SK-N-SH (cell line): Measurements from ENCODE around the gene UNKL. TPM values are rescaled to one million over a fixed set of nuclear protein-coding genes. Genes with fewer than 3 reads are reported as not detected.

ENCODE experiments used
- CTCF ChIA-PET: fragments of 300-600, 350-600 bp; formaldehyde crosslinking; extraction: SDS; loops from one replicate; lab custom pipeline; 2021; lab: Yijun Ruan, JAX
- POLR2A ChIA-PET: fragments of 350-600 bp; sonication (Branson Sonifier 250); formaldehyde crosslinking; extraction: SDS; loops from one replicate; lab custom pipeline; 2020; ENCODE audit warnings: antibody characterized with exemption, inconsistent platforms; lab: Yijun Ruan, JAX
- DNase-seq: peaks from one replicate; pipeline ENCODE4 v3.0.0; 2012
- H2AFZ ChIP-seq: fragments of 200-600 bp; sonication (generic); 2 replicates; pipeline ENCODE4 v1.8.1; 2016; ENCODE audit warnings: antibody characterized with exemption, mild to moderate bottlenecking, low read depth
- H3F3A ChIP-seq: fragments of 200-600 bp; sonication (generic); replicated peaks from 2 replicates; pipeline ENCODE3; 2016; ENCODE audit warnings: antibody characterized with exemption, mild to moderate bottlenecking; ENCODE audit not compliant: insufficient read depth
- H3K27ac ChIP-seq, 2 experiments: fragments of 200-500 bp in 1 of 2; fragments of 200-600 bp in 1 of 2; sonication (Bioruptor generic) in 1 of 2; sonication (generic), shearing (Covaris generic) in 1 of 2; 2 replicates each; pipeline versions ENCODE4 v1.5.1 to v1.6.1; 2014 to 2016; ENCODE audit warnings: low read depth in 2 of 2, inconsistent platforms in 1 of 2, low read length in 1 of 2, mild to moderate bottlenecking in 1 of 2, mixed read lengths in 1 of 2
- H3K27me3 ChIP-seq: fragments of 200-600 bp; sonication (generic), shearing (Covaris generic); 2 replicates; pipeline ENCODE4 v1.6.1; 2016; ENCODE audit warnings: mixed run types; ENCODE audit not compliant: insufficient read depth
- H3K36me3 ChIP-seq, 2 experiments: fragments of 200-500 bp in 1 of 2; fragments of 200-600 bp in 1 of 2; sonication (Bioruptor generic) in 1 of 2; sonication (generic) in 1 of 2; replicated peaks in 1 of 2; 2 replicates each; pipeline versions ENCODE3 to v1.5.1; 2014 to 2016; ENCODE audit warnings: low read length in 1 of 2, mild to moderate bottlenecking in 1 of 2; ENCODE audit not compliant: insufficient read depth in 2 of 2, control insufficient read depth in 1 of 2
- H3K4me1 ChIP-seq, 2 experiments: fragments of 200-500 bp in 1 of 2; fragments of 200-600 bp in 1 of 2; sonication (Bioruptor generic) in 1 of 2; sonication (generic), shearing (Covaris generic) in 1 of 2; 2 replicates each; pipeline versions ENCODE4 v1.5.1 to v1.6.1; 2014 to 2016; ENCODE audit warnings: low read depth in 1 of 2, low read length in 1 of 2, mixed run types in 1 of 2; ENCODE audit not compliant: insufficient read depth in 2 of 2, control insufficient read depth in 1 of 2
- H3K4me2 ChIP-seq: fragments of 200-600 bp; sonication (generic), shearing (Covaris generic); 2 replicates; pipeline ENCODE4 v1.6.1; 2017; ENCODE audit warnings: mixed run types
- H3K4me3 ChIP-seq, 2 experiments: fragments of 200-500 bp in 1 of 2; fragments of 200-600 bp in 1 of 2; sonication (Bioruptor generic) in 1 of 2; sonication (generic), shearing (Covaris generic) in 1 of 2; 2 replicates each; pipeline versions ENCODE4 v1.5.1 to v1.8.1; 2014 to 2016; ENCODE audit warnings: low read depth in 2 of 2, inconsistent platforms in 1 of 2, low read length in 1 of 2, mild to moderate bottlenecking in 1 of 2, mixed read lengths in 1 of 2, moderate library complexity in 1 of 2
- H3K79me2 ChIP-seq: fragments of 200-600 bp; sonication (generic); 2 replicates; pipeline ENCODE4 v1.8.1; 2017; ENCODE audit warnings: mild to moderate bottlenecking; ENCODE audit not compliant: insufficient read depth
- H3K9ac ChIP-seq: fragments of 200-600 bp; sonication (generic); 2 replicates; pipeline ENCODE4 v1.6.1; 2017; ENCODE audit warnings: mixed run types
- H3K9me2 ChIP-seq: fragments of 200-600 bp; sonication (generic); 2 replicates; pipeline ENCODE4 v1.6.1; 2017; ENCODE audit warnings: mixed run types
- H3K9me3 ChIP-seq: fragments of 200-600 bp; sonication (generic); 2 replicates; pipeline ENCODE4 v1.6.1; 2017; ENCODE audit warnings: mixed run types, mild to moderate bottlenecking, moderate library complexity
- H4K20me1 ChIP-seq: fragments of 200-600 bp; sonication (generic); 2 replicates; pipeline ENCODE4 v1.6.1; 2017; ENCODE audit warnings: mild to moderate bottlenecking, mixed run types; ENCODE audit not compliant: insufficient read depth
- ELF1 ChIP-seq: IDR thresholded peaks from 2 replicates; pipeline ENCODE4 v1.4.0; 2012
- EP300 ChIP-seq, 2 experiments: IDR thresholded peaks; 2 replicates each; pipeline versions ENCODE4 v1.4.0 to v1.6.1; 2012; ENCODE audit warnings: borderline replicate concordance in 1 of 2, low read depth in 1 of 2, low read length in 1 of 2
- EZH2phosphoT487 ChIP-seq: fragments of 200-600 bp; sonication (generic); IDR thresholded peaks from 2 replicates; pipeline ENCODE4 v1.6.1; 2017; ENCODE audit warnings: low read depth, mixed run types, mild to moderate bottlenecking, antibody characterized with exemption, moderate library complexity, borderline replicate concordance
- FOSL2 ChIP-seq: IDR thresholded peaks from 2 replicates; pipeline ENCODE4 v1.4.0; 2012; ENCODE audit warnings: low read depth, mild to moderate bottlenecking, moderate library complexity, borderline replicate concordance
- FOXM1 ChIP-seq: IDR thresholded peaks from 2 replicates; pipeline ENCODE4 v1.4.0; 2012; ENCODE audit warnings: low read depth, mild to moderate bottlenecking
- GABPA ChIP-seq: IDR thresholded peaks from 2 replicates; pipeline ENCODE4 v1.4.0; 2012; ENCODE audit warnings: low read depth, mild to moderate bottlenecking
- JUND ChIP-seq: IDR thresholded peaks from 2 replicates; pipeline ENCODE4 v1.4.0; 2012
- MXI1 ChIP-seq: IDR thresholded peaks from 2 replicates; pipeline ENCODE4 v1.6.1; 2012; ENCODE audit warnings: mild to moderate bottlenecking, low read depth, low read length, improper control_type of control experiment
- NFIC ChIP-seq: IDR thresholded peaks from 2 replicates; pipeline ENCODE4 v1.4.0; 2012; ENCODE audit warnings: borderline replicate concordance
- NRF1 ChIP-seq: IDR thresholded peaks from 2 replicates; pipeline ENCODE4 v1.6.1; 2012; ENCODE audit warnings: low read depth, mild to moderate bottlenecking, low read length
- RAD21 ChIP-seq: IDR thresholded peaks from 2 replicates; pipeline ENCODE4 v1.6.1; 2012; ENCODE audit warnings: mild to moderate bottlenecking, low read length
- RFX5 ChIP-seq: IDR thresholded peaks from 2 replicates; pipeline ENCODE4 v1.6.1; 2012; ENCODE audit warnings: mild to moderate bottlenecking, improper control_type of control experiment, low read length
- TAF1 ChIP-seq: IDR thresholded peaks from 2 replicates; pipeline ENCODE4 v1.6.1; 2012; ENCODE audit warnings: low read depth, mild to moderate bottlenecking, low read length, moderate library complexity, borderline replicate concordance
- TEAD4 ChIP-seq: IDR thresholded peaks from 2 replicates; pipeline ENCODE4 v1.4.0; 2012; ENCODE audit warnings: mild to moderate bottlenecking, borderline replicate concordance; ENCODE audit not compliant: insufficient read depth
- whole genome bisulfite sequencing: methylation state at CpG from one replicate; pipeline ENCODE4 v1.1.6; 2017; ENCODE audit warnings: low lambda C conversion rate; 5-methylcytosine and 5-hydroxymethylcytosine counted together
- polyA plus RNA-seq, 3 experiments: library from polyadenylated mRNA; depleted of rRNA; stranded (reverse); fragments of >200 nt; gene quantifications; 2 replicates each; pipeline ENCODE4 v1.2.3, GENCODE V29; 2012
- TF ChIP-seq, protein P1 (sequence below): IDR thresholded peaks from 2 replicates; pipeline ENCODE4 v1.4.0; 2012; ENCODE audit warnings: low read depth, borderline replicate concordance
- TF ChIP-seq, protein P2 (sequence below): IDR thresholded peaks from 2 replicates; pipeline ENCODE4 v1.6.1; 2012; ENCODE audit warnings: mild to moderate bottlenecking, low read depth, low read length, moderate library complexity
- TF ChIP-seq, protein P3 (sequence below): fragments of 200-600 bp; sonication (generic); IDR thresholded peaks from 2 replicates; pipeline ENCODE4 v1.6.1; 2017; ENCODE audit warnings: antibody characterized with exemption, mild to moderate bottlenecking, moderate library complexity
- TF ChIP-seq, protein P4 (sequence below): IDR thresholded peaks from 2 replicates; pipeline ENCODE4; 2012

The UNKL gene
- polyA plus RNA-seq, 1 of the 3 experiments (the other 2 are of a cell fraction): 16.4 TPM

DNA sequence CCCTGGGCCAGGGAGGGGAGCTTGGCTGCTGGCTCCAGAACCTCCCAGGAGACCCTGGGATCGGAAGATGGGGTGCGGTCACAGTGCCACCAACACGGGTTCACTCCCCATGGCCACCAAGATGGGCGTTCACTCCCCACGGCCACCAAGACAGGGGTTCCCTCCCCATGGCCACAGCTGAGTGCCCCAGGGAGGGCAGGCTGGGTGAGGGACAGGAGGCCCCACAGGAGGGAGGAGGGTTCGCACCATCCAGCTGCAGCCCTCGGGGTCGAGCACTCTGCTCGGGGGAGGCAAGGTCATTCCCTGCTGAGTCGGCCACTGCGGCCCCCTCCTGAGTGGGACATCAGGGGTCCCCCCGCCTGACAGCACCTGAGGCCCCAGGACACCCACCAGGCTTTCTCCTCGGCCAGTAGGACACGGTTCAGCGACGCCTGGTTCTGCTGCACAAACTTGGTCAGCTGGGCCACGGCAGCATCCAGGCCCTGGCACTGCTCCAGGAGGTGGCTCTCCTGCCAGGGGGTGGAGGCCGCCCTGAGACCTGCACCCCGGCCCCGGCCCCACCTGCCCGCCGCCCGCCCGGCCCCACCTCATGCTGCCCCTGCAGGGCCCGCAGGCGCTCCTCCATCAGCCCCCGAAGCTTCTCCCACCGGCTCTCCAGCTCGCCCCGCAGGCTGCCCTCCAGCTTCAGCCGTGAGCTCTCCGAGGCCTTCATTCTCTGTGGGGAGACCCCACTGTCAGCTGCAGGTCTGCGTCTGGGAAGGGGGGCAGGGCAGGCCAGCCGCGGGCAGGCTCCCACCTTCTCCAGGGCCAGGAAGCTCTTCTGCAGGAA, 23.9 kb upstream of the UNKL start:
- no peak overlapping the region for H3K4me3 ChIP-seq
- no peaks in the 10 kb centered on the region for H4K20me1 ChIP-seq
- no peaks in the 10 kb centered on the region for H3K9me3 ChIP-seq
- H3K4me1 ChIP-seq: no peaks in the 10 kb centered on the region; a peak in 1 of 4 replicates
- H3K36me3 ChIP-seq: no peaks in the 10 kb centered on the region
- H3K27me3 ChIP-seq: no peaks in the 10 kb centered on the region
- no peak overlapping the region for H3K27ac ChIP-seq
- DNase-seq: no peak
- no peaks in the 10 kb centered on the region for H3K79me2 ChIP-seq
- POLR2A ChIA-PET: interaction anchor here (1.2 kb wide), 1 partner anchor 8 kb away, joined by 3 read pairs; the partner anchor contains the start of gene PERCC1
- H3F3A ChIP-seq: no peaks in the 10 kb centered on the region
- H3K4me2 ChIP-seq: no peak overlapping the region
- no peak overlapping the region for H3K9ac ChIP-seq
- no peak for TF ChIP-seq JUND
- no peak for TF ChIP-seq RFX5
- TF ChIP-seq GABPA: no peak
- TF ChIP-seq FOXM1: no peak
- TF ChIP-seq RAD21: no peak
- TF ChIP-seq, protein P1, sequence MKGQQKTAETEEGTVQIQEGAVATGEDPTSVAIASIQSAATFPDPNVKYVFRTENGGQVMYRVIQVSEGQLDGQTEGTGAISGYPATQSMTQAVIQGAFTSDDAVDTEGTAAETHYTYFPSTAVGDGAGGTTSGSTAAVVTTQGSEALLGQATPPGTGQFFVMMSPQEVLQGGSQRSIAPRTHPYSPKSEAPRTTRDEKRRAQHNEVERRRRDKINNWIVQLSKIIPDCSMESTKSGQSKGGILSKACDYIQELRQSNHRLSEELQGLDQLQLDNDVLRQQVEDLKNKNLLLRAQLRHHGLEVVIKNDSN: no peak
- TF ChIP-seq, protein P2, sequence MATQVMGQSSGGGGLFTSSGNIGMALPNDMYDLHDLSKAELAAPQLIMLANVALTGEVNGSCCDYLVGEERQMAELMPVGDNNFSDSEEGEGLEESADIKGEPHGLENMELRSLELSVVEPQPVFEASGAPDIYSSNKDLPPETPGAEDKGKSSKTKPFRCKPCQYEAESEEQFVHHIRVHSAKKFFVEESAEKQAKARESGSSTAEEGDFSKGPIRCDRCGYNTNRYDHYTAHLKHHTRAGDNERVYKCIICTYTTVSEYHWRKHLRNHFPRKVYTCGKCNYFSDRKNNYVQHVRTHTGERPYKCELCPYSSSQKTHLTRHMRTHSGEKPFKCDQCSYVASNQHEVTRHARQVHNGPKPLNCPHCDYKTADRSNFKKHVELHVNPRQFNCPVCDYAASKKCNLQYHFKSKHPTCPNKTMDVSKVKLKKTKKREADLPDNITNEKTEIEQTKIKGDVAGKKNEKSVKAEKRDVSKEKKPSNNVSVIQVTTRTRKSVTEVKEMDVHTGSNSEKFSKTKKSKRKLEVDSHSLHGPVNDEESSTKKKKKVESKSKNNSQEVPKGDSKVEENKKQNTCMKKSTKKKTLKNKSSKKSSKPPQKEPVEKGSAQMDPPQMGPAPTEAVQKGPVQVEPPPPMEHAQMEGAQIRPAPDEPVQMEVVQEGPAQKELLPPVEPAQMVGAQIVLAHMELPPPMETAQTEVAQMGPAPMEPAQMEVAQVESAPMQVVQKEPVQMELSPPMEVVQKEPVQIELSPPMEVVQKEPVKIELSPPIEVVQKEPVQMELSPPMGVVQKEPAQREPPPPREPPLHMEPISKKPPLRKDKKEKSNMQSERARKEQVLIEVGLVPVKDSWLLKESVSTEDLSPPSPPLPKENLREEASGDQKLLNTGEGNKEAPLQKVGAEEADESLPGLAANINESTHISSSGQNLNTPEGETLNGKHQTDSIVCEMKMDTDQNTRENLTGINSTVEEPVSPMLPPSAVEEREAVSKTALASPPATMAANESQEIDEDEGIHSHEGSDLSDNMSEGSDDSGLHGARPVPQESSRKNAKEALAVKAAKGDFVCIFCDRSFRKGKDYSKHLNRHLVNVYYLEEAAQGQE: no peak
- no peak for TF ChIP-seq ELF1
- CTCF ChIA-PET: interaction anchor here (0.7 kb wide), 1 partner anchor 26 kb away, joined by 4 read pairs; no protein-coding TSS in a partner anchor
- 86% methylated on average over 19 of the region's 35 CpGs for WGBS
- H2AFZ ChIP-seq: no peak overlapping the region
- no peaks in the 10 kb centered on the region for H3K9me2 ChIP-seq

DNA sequence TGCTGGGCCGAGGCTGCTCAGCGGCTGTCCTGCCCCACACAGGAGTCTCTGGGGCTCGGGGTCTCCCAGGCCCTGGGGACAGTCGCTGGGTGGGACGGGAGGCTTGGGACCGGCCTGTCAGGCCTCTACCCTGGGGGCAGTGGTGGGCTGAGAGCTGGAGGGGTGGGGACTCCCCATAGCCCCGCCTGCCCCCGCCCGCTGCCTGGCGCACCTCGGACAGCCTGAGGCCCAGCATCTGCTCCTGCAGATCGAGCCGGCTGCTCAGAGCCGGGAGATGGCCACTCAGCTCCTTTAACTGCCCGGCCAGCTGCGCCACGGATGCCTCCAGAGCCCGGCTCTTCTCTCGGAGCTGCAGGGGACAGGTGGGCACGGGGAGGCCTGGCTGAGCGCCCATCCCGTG, 23.1 kb upstream of the UNKL start:
- Histone ChIP-seq H3F3A (no peaks in the 10 kb centered on the region), H3K4me2 (no peak overlapping the region), H3K36me3 (no peaks in the 10 kb centered on the region), H3K4me1 (no peaks in the 10 kb centered on the region; a peak in 1 of 4 replicates), H3K27ac (no peak overlapping the region), H3K9ac (no peak overlapping the region), H3K27me3 (no peaks in the 10 kb centered on the region), H3K9me2 (no peaks in the 10 kb centered on the region), H4K20me1 (no peaks in the 10 kb centered on the region), H3K9me3 (no peaks in the 10 kb centered on the region), H2AFZ (no peak overlapping the region), H3K79me2 (no peaks in the 10 kb centered on the region), H3K4me3 (no peak overlapping the region)
- CTCF ChIA-PET: interaction anchor here (0.7 kb wide), 1 partner anchor 26 kb away, joined by 4 read pairs; no protein-coding TSS in a partner anchor
- DNase-seq: peak; percentile 68
- TF ChIP-seq RFX5: no peak
- no peak for TF ChIP-seq NRF1
- no peak for TF ChIP-seq FOSL2
- no peak for TF ChIP-seq TAF1
- TF ChIP-seq, protein P3, sequence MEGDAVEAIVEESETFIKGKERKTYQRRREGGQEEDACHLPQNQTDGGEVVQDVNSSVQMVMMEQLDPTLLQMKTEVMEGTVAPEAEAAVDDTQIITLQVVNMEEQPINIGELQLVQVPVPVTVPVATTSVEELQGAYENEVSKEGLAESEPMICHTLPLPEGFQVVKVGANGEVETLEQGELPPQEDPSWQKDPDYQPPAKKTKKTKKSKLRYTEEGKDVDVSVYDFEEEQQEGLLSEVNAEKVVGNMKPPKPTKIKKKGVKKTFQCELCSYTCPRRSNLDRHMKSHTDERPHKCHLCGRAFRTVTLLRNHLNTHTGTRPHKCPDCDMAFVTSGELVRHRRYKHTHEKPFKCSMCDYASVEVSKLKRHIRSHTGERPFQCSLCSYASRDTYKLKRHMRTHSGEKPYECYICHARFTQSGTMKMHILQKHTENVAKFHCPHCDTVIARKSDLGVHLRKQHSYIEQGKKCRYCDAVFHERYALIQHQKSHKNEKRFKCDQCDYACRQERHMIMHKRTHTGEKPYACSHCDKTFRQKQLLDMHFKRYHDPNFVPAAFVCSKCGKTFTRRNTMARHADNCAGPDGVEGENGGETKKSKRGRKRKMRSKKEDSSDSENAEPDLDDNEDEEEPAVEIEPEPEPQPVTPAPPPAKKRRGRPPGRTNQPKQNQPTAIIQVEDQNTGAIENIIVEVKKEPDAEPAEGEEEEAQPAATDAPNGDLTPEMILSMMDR: no peak
- TF ChIP-seq TEAD4: no peak
- no peak for TF ChIP-seq GABPA
- TF ChIP-seq EP300 (IDR thresholded peaks at IDR 0.05; ENCODE audit: borderline replicate concordance in 1 of 2, low read depth in 1 of 2, low read length in 1 of 2): no peak
- no peak for TF ChIP-seq EZH2phosphoT487
- no peak for TF ChIP-seq MXI1
- TF ChIP-seq, protein P4, sequence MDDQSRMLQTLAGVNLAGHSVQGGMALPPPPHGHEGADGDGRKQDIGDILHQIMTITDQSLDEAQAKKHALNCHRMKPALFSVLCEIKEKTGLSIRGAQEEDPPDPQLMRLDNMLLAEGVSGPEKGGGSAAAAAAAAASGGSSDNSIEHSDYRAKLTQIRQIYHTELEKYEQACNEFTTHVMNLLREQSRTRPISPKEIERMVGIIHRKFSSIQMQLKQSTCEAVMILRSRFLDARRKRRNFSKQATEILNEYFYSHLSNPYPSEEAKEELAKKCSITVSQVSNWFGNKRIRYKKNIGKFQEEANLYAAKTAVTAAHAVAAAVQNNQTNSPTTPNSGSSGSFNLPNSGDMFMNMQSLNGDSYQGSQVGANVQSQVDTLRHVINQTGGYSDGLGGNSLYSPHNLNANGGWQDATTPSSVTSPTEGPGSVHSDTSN: no peak
- TF ChIP-seq FOXM1: no peak
- TF ChIP-seq NFIC: no peak
- POLR2A ChIA-PET: no interaction called here
- 74% methylated on average over 5 of the region's 22 CpGs for WGBS
